ENCODE measurements around the gene CHRNA5.

Gene CHRNA5

GRCh38 chr15:78620527-78621421 is 55.5 kb downstream of the CHRNA5 start, which contains the start of gene CHRNA3:
TSS of gene CHRNA3 (minus strand) at chr15:78620996. CDS start at chr15:78620794, 202 bp downstream.
- no peak for DNase-seq

- no peak for DNase-seq
Measured at GRCh38 chr15:78621810-78622402, 56.6 kb downstream of the CHRNA5 start.

- no peak for DNase-seq
Measured at GRCh38 chr15:78623786-78624497, 58.6 kb downstream of the CHRNA5 start.

GRCh38 chr15:78624651-78625590 is 59.6 kb downstream of the CHRNA5 start:
- no peak for DNase-seq

GRCh38 chr15:78625606-78626280 is 60.4 kb downstream of the CHRNA5 start:
- no peak for DNase-seq

- no peak for DNase-seq
Measured at GRCh38 chr15:78626381-78626995, 61.2 kb downstream of the CHRNA5 start.

GRCh38 chr15:78627348-78627747 is 62.0 kb downstream of the CHRNA5 start:
- no peak for DNase-seq

- DNase-seq = no peak
Measured at GRCh38 chr15:78628227-78628626, 62.9 kb downstream of the CHRNA5 start.

- no peak for DNase-seq
Measured at GRCh38 chr15:78629031-78629715, 63.9 kb downstream of the CHRNA5 start.

GRCh38 chr15:78629716-78630065 is 64.4 kb downstream of the CHRNA5 start:
- no peak for DNase-seq

GRCh38 chr15:78630886-78631633 is 65.7 kb downstream of the CHRNA5 start:
- no peak for DNase-seq

GRCh38 chr15:78633348-78633747 is 68.0 kb downstream of the CHRNA5 start:
- DNase-seq = no peak

- DNase-seq = no peak
Measured at GRCh38 chr15:78634210-78635145, 69.2 kb downstream of the CHRNA5 start.

- DNase-seq = no peak
Measured at GRCh38 chr15:78635346-78635745, 70.0 kb downstream of the CHRNA5 start.

GRCh38 chr15:78636378-78636859 is 71.1 kb downstream of the CHRNA5 start:
- no peak for DNase-seq

GRCh38 chr15:78637776-78638435 is 72.6 kb downstream of the CHRNA5 start:
- DNase-seq = no peak

- peak; percentile 43 for DNase-seq
Measured at GRCh38 chr15:78638658-78639314, 73.5 kb downstream of the CHRNA5 start.
